GM13976 (cell line): Measurements from ENCODE around the gene HPS1.

Experiments
- DNase-seq: peaks from one replicate; pipeline ENCODE4 v3.0.0; 2012; ENCODE audit warnings: low spot score
- in situ Hi-C: fragments of 300-500 bp; cut with MboI; formaldehyde crosslinking; loops from one replicate; pipeline ENCODE4 v1.12.0; 2022; ENCODE audit warnings: low sequenced_read_pairs, mixed read lengths, inconsistent platforms; ENCODE audit not compliant: unreplicated experiment
- TF ChIP-seq, protein P1 (sequence below): IDR thresholded peaks from 2 replicates; pipeline ENCODE4 v1.5.1; 2012; ENCODE audit warnings: borderline replicate concordance, mild to moderate bottlenecking; ENCODE audit not compliant: insufficient read depth; ENCODE audit errors: extremely low read depth, missing control alignments, control extremely low read depth

Gene HPS1

DNA sequence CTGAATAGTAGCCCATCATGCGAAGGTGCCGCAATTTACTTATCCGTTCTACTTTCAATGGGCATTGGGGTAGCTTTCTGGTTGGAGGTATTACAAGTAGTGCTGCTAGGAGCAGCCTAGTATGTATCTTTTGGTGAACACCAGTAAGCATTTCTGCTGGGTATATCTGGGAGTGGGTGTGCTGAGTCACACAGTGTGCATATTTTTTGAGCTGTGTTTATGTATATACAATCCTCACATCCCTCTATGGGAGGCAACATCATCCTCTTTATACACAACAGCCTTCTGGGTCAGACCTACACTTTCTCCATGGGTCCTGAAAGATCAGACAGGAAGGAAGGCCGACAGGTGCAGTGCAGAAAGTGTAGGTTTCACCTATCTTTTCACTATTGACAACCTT lies 68.0 kb downstream of the HPS1 start:
- TF ChIP-seq, protein P1, sequence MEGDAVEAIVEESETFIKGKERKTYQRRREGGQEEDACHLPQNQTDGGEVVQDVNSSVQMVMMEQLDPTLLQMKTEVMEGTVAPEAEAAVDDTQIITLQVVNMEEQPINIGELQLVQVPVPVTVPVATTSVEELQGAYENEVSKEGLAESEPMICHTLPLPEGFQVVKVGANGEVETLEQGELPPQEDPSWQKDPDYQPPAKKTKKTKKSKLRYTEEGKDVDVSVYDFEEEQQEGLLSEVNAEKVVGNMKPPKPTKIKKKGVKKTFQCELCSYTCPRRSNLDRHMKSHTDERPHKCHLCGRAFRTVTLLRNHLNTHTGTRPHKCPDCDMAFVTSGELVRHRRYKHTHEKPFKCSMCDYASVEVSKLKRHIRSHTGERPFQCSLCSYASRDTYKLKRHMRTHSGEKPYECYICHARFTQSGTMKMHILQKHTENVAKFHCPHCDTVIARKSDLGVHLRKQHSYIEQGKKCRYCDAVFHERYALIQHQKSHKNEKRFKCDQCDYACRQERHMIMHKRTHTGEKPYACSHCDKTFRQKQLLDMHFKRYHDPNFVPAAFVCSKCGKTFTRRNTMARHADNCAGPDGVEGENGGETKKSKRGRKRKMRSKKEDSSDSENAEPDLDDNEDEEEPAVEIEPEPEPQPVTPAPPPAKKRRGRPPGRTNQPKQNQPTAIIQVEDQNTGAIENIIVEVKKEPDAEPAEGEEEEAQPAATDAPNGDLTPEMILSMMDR, result no peak
- DNase-seq, result no peak
- in situ Hi-C loops, result no loop called here

DNA sequence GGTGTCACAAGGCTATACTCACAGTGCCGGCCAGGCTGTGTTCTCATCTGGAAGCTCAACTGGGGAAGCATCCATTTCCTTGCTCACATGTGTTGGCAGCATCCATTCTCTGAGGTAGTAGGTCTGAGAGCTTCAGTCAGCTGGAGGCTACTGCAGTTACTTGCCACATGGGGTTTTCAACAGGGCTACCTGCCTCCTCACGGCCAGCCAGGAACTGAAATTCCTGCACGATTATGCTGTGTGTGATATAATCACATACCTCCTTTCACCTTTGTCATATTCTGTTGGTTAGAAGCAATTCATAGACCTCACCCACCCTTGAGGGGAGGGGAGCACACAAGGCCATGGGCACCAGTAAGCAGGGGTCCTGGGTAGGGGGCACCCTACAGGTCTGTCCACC lies 69.2 kb downstream of the HPS1 start:
- in situ Hi-C loops, result no loop called here
- no peak for DNase-seq
- TF ChIP-seq, protein P1, result no peak

GRCh38 chr10:98377001-98377400 lies 69.7 kb downstream of the HPS1 start:
- TF ChIP-seq, protein P1, result no peak
- DNase-seq, result no peak
- in situ Hi-C loops, result no loop called here

DNA sequence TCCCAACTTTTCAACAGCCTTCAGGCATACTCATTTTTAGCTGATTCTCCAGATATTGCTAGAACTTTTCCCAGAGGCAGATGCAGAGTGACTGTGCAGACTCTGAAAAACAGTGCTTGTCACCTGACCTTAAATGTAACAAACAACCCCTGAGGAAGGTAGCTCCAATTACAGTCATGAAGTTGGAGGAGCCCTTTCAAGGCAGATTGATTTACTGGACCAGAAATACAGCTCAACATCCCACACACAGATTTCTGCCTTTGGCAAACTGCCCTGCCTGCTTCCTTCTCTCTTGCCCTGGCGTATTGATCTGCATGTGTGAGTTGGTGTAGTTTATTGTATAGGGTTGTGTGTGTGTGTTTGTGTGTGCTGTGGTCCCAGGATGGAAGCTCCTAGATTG lies 70.2 kb downstream of the HPS1 start:
- in situ Hi-C loops, result no loop called here

GRCh38 chr10:98374217-98374985 lies 72.3 kb downstream of the HPS1 start:
- TF ChIP-seq, protein P1, result no peak
- in situ Hi-C loops, result no loop called here
- DNase-seq, result no peak

More for the DNA sequence above, 70.2 kb downstream of the HPS1 start:
- TF ChIP-seq, protein P1, result no peak
- DNase-seq, result no peak

- no peak for DNase-seq
- TF ChIP-seq, protein P1, result no peak
- in situ Hi-C loops, result no loop called here
These were observed 73.3 kb downstream of the HPS1 start for GRCh38 chr10:98373260-98374040.
